Hematopoietic multipotent progenitor cell (in vitro differentiated cells): ENCODE data around the gene CYTIP. TPM values are rescaled to one million over a fixed set of nuclear protein-coding genes. Genes with fewer than 3 reads are reported as not detected.

Experiments
- DNase-seq, 3 donors: peaks; one replicate each; pipeline ENCODE4 v3.0.0-alpha.2; 2011 to 2015; ENCODE audit warnings: low read depth in 2 of 3, low spot score in 2 of 3
- total RNA-seq: library from RNA; depleted of rRNA; stranded (reverse); fragments of >200 nt; gene quantifications from one replicate; pipeline ENCODE4 v1.2.3, GENCODE V29; 2012

CYTIP gene
- total RNA-seq = 45.5 TPM

DNA sequence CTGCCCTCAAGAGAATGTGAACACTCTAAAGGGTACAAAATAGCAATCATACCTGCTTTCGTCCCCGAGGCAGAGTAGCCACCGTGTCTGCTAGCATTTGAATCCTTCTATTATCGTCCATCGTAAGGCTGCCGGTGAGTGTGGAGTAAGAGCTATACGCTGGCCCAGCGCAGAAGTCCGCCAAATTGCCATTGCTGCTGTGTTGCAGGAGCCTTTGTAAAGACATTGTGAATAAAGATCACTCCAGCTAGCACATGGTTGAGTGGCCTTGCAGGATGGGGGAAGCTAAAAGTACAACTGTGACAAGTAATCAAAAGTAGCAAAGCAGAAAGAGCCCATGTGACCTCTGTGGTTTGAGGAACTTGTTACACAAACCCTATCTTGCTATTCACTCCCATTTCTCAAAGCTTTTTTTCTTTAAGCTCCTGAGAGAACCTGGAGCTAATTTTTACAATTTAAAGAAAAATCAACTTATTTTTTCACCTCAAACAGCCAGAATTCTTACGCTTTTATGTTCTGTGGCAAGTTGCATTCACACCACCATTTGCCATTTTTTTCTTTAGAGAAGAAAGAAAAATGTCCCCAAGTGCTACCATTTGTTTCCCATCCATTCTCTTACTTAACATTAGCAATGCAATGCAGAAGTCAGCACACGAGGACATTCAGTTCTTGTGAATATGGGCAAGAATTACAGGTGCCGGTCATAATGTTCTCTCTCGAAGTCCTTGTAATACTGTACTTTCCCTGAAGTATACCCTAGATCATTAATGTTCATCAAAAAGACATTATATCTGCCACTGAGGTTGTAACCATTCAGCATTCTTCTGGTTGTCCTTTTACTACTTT is at the start of gene CYTIP:
Gene CYTIP, minus strand, starts transcription at position 295 of the 846 bp plus-strand sequence. Its CDS starts 69 bp downstream, at position 226.
- DNase-seq = peak in 2 of 3 donors; percentile 70 to 81

DNA sequence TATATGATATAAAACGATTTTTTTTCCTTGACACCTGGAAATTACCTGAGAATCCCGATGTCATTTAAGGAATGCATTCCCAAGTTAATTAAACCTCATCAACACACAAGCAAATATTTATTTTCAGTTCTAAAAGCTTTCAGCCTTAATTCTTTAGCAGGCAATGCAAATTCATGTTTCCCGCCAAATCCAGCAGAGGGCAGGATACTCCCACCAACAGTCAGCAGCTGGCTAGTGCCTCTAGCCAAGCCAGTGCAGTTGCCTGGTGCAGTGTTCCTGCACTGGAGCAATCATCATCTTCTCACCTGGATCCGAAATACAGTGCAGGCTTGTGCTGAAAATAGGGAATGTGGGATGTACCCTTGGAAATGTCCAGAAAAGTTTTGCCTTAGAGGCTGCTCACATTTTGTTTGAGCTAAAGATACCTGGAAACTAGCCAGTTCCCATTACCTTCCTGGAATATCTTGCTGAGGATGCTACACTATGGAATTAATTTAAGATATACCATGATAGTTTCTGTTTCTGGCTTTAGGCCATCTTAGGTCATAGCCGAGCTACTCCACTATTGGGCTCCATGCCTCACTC is 48.4 kb upstream of the CYTIP start:
- peak; percentile 34 to 84 (median 58) for DNase-seq

DNA sequence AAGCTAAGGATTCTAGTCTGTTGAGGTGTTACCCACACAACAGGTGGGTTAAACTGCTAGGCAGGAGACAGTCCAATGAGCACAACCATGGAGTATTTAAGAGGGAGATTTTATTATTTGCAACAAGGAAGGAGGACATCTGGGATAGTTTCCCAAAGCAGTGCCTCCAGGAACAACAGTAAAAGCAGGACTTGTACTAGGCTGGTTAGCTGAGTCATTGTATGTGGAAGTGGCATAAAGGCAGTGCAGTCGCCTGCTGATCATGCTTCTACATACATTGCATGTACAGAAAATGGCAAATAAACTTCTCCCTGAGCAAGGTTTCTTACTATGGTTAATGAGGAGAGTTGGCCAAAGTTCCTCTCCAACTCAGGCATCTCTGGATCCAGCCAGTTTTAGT is 46.1 kb upstream of the CYTIP start:
- DNase-seq = no peak

DNA sequence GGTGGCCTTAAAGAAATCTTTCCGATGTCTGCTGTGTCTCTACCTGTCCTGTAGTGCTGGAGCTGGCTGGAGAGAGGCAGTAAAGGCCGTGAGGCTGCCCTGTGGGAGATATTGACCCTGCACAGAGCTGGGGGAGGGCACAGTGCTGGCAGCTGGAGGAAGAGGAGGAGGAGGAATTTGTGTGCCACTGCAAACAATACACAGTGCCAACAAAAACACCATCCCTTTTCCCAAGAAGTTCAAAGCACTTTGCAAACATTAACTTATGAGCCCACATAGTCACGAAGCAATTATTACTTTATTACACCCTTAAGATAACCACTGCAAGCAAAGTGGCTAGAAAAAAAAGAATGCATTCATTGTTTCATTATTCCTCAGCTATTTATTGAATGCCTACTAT is 45.0 kb upstream of the CYTIP start:
- DNase-seq = no peak

DNA sequence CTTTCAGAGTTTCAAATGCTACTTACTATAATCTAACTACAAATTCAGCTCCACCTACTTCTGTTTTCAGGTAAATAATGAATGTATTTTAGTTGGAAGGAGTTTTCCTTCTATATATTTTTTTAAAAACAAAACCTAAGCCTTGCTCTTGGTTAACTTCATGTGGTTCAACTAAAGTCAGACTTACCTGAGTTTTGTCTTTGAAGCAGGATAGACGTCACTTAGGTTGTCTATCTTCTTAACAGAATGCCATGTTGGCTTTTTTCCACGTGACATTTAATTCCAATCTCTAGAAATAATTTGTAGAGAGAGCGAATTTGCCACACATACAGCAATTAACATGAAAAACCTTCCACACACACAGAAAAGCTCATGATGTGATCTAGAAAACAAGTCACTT is 43.9 kb upstream of the CYTIP start:
- DNase-seq = no peak

DNA sequence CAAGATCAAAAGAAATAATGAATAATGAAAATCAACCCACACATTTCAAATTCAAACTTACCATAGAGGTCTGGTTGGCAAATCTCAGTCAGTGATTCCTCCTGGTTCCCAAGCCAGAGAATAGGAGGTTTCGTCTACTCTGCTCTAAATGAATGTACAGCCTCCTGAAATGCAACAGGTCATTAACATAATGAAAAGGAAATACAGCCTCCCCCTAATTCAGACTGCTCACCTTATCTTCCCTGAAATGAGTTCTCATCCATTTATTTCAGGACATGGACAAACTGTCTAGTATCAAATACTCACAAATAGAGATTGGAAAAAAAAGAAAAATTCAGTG is 43.4 kb upstream of the CYTIP start:
- DNase-seq = no peak

DNA sequence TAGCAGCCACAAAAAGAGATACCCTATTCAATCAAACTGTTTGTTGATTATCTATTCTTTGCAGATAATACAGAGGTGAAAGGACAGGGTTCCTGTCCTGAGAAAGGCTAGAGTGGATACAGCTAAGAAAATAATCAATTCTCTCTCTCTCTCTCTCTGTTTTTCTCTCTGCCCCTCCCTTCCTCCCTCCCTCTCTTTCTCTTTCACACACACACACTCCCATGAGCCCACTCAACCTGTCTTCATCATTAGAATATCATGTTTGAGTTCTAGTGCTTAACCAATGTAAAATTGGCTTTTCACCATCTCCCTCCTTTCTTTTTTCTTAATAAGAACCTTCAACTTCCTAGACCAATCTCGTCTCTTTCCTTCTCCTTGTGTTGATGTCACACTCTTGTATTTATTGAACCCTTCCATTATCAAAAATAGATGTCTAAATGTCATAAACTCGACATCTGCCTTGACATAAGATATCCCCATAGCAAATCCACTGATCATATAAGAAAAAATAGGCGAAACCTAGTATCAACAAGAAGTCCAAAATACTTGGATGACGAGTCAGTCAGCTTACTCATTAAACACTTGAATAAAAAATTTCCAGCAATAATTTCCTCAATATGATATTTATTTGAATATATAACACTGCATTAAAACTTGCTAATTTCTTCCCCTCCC is 42.8 kb upstream of the CYTIP start:
- DNase-seq = no peak

DNA sequence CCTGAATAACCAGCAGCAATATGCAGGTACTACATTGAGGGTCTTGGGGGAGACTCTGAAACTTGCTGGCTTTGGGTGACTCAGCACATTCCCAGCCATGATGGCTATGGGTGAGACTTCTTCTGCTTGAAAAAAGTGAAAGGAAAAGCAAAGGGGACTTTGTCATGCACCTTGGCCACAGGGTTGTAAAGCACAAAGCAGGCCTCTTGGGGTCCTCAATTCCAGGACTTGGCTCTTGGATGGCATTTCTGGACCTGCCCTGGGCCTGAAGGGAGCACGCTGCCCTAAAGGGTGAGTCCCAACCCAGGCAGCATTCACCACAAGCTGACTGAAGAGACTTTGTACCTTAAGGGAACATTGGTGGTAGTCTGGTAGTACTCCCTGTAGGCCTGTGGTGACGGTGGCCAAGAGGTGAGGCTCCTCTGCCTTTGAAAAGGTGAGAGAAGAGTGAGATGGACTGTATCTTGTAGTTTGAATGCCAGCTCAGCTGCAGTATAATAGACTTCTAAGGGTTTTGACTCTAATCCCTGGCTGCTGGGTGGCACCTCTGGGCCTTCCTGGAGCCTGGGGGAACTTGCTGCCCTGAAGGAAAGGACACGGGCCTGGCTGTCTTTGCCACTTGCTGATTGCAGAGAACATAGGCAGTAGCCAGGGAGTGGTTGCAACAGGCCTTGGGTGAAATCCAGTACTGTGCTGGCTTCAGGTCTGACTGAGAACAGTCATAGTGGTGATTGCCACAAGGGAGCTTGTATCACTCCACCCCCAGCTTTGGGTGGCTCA is 36.5 kb upstream of the CYTIP start:
- DNase-seq = no peak

DNA sequence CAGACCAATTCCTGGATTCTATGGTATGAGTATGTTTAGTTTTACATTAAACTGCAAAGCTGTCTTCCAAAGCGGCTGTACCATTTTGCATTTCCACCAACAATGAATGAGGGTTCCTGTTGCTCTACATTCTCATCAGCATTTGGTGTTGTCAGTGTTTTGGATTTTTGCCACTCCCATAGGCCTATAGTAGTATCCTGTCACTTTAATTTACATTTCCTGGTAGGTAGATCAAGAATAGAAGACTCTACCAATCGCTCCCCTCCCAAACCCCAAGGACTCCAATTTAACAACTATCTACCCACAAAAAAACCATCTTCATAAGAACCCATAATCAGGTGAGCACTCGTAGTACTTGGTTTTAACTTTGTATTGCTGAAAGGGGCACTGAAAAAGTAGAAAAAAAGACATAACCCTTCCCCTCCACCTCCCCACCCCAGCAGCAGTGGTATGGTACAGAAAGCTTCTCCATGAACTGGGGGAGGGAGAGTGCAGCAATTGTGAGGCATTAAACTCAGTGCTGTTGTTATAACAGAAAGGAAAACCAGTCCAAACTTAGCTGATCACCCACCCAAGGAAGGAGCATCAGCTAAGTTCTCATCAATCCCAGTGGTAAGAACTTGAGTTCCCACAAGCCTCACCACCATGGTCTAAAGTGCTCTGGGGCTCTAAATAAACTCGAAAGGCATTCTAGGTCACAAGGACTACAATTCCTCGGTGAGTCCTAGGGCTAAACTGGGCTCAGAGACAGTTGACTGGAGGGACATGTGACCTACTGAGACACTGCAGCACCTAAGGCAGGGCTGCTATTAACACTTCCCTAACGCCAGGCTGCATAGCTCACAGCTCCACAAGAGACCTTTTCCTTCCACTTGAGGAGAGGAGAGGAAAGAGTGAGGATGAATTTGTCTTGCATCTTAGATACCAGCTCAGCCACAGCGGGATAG is 35.5 kb upstream of the CYTIP start:
- DNase-seq = no peak

DNA sequence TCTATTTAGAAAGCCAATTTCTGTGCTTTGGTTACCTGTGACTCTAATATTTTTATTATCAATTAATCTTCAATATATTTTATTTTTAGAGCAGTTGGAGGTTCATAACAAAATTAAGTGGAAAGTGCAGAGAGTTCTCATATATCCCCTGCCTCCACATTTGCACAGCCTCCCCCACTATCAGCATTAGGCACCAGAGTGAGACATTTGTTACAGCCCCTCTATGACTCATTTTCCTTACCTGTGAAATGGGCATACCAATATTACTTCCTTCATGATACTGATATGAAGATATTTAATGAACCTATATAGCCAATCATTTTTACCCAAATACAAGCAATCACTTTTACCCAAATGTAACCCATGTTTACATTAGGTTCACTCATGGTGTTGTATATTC is 34.0 kb upstream of the CYTIP start:
- no peak for DNase-seq

DNA sequence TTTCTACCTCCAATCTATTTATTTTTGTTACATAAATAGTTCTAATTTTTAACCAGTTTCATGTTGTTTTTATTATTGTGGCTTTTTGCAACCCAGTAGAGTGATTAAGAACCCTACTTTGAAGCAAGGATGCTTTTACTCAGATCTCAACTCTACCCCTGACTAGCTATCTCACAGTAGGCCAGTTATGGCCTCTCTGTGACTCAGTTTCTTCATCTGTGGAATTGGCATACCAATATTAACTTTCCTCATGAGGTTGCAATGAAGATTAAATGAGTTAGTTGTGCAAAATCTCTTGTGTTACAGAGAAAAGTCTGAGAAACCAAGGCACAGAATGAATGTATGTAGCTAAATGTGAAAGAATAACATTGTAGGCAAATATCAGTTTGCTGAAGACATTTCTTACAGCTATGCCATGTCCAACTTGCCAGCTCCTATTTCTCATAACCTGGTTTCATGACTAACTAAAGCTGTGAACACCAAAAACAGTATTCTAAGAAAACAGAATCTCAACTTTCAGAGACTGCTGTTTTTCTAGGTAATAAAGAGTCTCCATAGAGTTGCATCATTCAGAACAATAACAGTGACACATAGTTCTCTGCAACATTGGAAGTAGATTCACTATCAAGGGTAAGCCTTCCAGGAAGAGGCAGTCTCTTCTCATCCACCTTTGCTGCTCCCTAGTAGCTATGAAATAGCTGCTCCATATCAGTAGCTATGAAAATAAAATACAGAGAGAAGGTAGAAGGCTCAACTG is 33.2 kb upstream of the CYTIP start:
- no peak for DNase-seq

DNA sequence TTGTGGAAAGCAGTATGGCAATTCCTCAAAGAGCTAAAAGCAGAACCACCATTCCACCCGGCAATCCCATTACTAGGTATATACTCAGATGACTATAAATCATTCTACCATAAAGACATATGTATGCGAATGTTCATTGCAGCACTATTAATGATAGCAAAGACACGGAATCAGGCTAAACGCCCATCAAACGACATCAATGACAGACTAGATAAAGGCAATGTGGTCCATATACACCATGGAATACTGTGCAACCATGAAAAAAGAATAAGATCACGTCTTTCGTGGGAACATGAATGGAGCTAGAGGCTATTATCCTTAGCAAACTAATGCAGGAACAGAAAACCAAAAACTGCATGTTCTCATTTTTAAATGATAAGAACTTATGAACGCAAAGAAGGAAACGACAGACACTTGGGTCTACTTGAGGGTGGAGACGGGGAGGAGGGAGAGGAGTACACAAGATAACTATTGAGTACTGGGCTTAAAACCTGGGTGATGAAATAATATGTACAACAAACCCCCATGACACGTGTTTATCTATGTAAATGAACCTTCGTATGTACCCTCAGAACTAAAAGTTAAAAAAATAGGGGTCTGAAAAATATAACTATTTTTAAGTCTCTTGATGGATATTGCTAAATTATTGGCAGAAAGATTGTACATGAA is 32.0 kb upstream of the CYTIP start:
- DNase-seq = no peak

DNA sequence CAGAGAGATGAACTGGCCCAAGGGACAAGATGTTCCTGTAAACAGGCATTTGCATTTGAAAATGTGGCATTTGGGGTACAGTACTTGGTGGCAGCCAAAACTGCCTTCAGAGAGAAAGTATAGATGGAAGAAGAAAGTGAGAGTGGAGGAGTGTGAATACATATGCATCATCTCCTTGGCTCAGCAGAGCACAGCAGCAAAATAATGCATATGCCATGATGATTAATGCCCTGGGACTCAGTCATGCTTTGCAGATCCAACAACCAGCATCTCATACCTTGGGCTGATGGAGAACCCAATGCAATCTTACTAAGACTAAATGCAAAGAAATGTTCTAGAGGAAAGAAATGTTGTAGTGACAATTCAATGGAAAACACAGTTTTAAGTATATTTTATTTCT is 29.7 kb upstream of the CYTIP start:
- DNase-seq = no peak

DNA sequence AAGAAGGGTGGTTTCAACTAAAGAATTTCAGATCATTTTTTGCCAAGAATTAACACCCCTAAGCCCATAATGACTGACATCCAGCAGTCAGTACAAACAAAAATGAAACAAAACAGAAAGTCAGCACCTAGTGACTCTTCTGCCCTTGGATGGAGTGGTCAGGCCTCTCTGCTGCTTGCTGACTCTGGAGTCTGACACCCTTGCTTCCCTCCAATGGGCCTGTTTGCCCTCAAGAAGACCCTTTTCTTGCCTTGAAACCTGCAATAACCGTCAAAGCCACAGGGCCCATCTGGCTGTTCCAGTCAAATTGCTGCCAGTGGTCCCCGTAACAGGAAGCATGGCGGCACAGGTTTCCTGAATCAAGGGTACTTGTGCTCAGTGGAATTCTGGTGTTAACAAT is 27.2 kb upstream of the CYTIP start:
- no peak for DNase-seq

DNA sequence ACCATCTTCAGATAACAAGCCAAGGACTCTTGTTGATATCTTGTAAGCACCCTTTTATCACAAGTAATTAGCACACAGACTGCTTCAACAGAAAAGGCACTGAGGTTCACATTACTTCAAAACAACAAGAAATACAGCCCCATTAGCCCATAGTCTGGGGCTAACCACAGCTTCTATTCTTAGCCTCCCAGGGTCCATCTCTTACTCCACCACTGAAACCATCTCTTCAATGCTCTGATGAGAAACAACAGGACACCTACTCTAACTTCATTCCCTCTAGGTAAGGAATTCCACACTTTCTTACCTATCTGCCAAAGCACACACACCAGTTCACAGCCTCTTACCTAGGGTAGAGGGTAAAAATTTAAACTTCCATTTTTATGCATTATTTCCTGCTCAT is 26.4 kb upstream of the CYTIP start:
- DNase-seq = no peak

DNA sequence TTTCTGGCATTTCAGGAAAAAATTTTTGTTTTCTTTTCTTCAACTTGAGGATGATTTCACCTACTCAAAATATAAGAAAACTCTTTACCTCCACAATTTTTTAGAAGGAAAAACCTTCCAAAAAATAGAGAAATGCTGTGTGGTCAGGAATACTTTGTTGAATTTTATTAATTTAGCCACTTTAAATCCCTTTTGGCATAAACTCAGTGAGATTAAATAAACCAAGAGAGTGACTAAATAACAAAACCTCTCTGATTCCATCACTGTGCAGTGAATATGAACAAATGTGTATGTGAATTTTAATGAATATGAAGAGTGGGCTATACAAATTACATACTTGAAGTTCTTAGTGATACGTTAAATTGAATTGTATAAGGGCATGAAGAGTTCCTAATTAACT is 25.8 kb upstream of the CYTIP start:
- DNase-seq = no peak

DNA sequence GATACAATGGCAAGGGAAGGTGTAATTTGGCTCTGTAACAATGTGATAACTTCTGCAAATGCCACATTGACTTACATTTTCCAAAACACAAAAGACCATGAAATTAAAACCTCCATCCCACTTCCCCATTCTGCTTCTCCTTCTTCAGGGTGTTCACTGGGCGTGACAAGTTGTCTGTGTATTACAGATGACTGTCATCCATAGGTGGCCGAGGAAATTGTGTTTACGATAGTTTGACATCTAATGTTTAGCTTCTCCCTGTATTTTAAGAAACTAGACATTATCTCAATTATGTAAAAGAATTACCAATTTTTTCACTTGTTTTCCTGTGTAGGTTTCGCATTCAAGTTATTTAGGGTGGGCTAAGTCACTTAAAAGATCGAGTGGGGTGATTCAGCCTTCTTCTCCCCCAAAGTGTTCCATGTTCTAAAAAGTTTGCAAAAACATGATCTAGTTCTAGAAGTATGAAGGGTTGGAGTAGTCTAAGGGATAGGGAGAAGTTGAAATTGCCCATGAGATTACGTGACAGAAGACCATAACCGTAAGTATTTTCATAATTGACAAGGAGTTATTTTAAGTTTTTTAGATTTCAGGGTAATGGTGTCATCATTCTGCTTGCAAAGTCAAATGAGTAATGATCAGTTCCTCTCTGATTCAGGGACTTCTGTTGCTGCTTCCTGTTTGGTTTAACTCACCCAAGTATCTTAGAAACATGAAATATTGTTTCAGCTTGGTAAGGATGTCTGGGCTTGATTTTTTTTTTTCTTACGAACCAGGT is 25.2 kb upstream of the CYTIP start:
- peak in 2 of 3 donors; percentile 80 to 93 for DNase-seq

DNA sequence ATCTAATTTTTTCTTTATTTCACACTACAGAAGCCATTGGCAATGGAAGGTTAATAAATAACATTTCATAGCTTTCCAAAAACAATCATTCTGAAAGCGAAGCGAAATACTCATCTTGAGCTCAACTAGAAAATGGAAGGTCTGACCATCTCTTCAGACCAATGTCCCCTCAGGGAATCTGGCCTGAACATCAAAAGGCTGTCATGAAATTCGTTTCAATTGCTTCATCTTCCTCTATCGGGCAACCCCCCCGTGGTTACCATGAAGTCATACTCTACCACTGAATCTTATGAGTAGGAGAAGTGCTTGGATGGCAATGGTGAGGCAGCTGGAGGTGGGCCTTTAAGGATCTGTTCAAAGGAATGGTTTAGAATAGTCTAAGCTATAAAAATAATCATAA is 22.9 kb upstream of the CYTIP start:
- no peak for DNase-seq
